ENCODE measurements around the gene GALNTL6.
"Not testable (repeated sequence)": the region's sequence is repeated elsewhere in the genome, so short reads cannot be mapped to it uniquely, and the experiment has no call there.

Gene GALNTL6

GRCh38 chr4:172898715-172899114 is 1085.5 kb downstream of the GALNTL6 start:
- Histone ChIP-seq H2BK12ac (ENCODE audit: low read length in 2 of 2) (no peak overlapping the region), H4K91ac (ENCODE audit: low read length) (no peak overlapping the region), H3K4me3 (ENCODE audit: insufficient read depth in 1 of 2, low read depth in 1 of 2, low read length in 2 of 2) (no peak overlapping the region), H3K9me3 (ENCODE audit: control insufficient read depth, low read length) (peaks cover 38% of the 10 kb centered on the region), H3K36me3 (ENCODE audit: control insufficient read depth in 1 of 2, insufficient read depth in 2 of 2, low read depth in 1 of 2, low read length in 2 of 2) (no peaks in the 10 kb centered on the region), H2BK15ac (ENCODE audit: low read depth, poor library complexity, severe bottlenecking) (no peak overlapping the region), H3K27me3 (ENCODE audit: control insufficient read depth in 1 of 2, insufficient read depth in 1 of 2, low read length in 2 of 2) (no peaks in the 10 kb centered on the region), H3K4ac (ENCODE audit: low read depth in 1 of 2, low read length in 2 of 2) (no peak overlapping the region), H3K27ac (ENCODE audit: low read length, poor library complexity, severe bottlenecking) (no peak overlapping the region), H3K23ac (ENCODE audit: low read length in 2 of 2) (no peak overlapping the region), H3K79me1 (replicated peaks; ENCODE audit: low read length, poor library complexity, severe bottlenecking) (no peaks in the 10 kb centered on the region), H4K8ac (ENCODE audit: low read length) (no peak overlapping the region), H2BK5ac (ENCODE audit: low read depth, low read length, poor library complexity, severe bottlenecking) (no peak overlapping the region), H3K4me1 (ENCODE audit: control insufficient read depth, insufficient read depth, low read depth, low read length) (no peaks in the 10 kb centered on the region), H3K18ac (ENCODE audit: low read depth in 1 of 2, low read length in 2 of 2) (no peak overlapping the region), H2AFZ (ENCODE audit: low read depth, low read length) (no peak overlapping the region), H3K14ac (ENCODE audit: low read length in 2 of 2) (no peak overlapping the region), H2AK5ac (ENCODE audit: low read length, severe bottlenecking) (no peak overlapping the region), H2BK120ac (ENCODE audit: low read depth, low read length) (no peak overlapping the region), H3K4me2 (ENCODE audit: low read length, poor library complexity, severe bottlenecking) (no peak overlapping the region), H3K9ac (ENCODE audit: low read length) (no peak overlapping the region)
- 100% methylated on average over 2 of the region's 2 CpGs for WGBS
- DNase-seq = no peak

GRCh38 chr4:172899861-172900260 is 1086.7 kb downstream of the GALNTL6 start:
- no peak overlapping the region for H4K8ac ChIP-seq (ENCODE audit: low read length)
- no peaks in the 10 kb centered on the region for H3K4me1 ChIP-seq (ENCODE audit: control insufficient read depth, insufficient read depth, low read depth, low read length)
- H2AFZ ChIP-seq (ENCODE audit: low read depth, low read length) = no peak overlapping the region
- no peak overlapping the region for H3K27ac ChIP-seq (ENCODE audit: low read length, poor library complexity, severe bottlenecking)
- no peak overlapping the region for H3K14ac ChIP-seq (ENCODE audit: low read length in 2 of 2)
- H3K4ac ChIP-seq (ENCODE audit: low read depth in 1 of 2, low read length in 2 of 2) = no peak overlapping the region
- no peak overlapping the region for H2AK5ac ChIP-seq (ENCODE audit: low read length, severe bottlenecking)
- H2BK15ac ChIP-seq (ENCODE audit: low read depth, poor library complexity, severe bottlenecking) = no peak overlapping the region
- H3K4me3 ChIP-seq (ENCODE audit: insufficient read depth in 1 of 2, low read depth in 1 of 2, low read length in 2 of 2) = no peak overlapping the region
- H3K27me3 ChIP-seq (ENCODE audit: control insufficient read depth in 1 of 2, insufficient read depth in 1 of 2, low read length in 2 of 2) = no peaks in the 10 kb centered on the region
- no peak overlapping the region for H3K9ac ChIP-seq (ENCODE audit: low read length)
- no peaks in the 10 kb centered on the region for H3K36me3 ChIP-seq (ENCODE audit: control insufficient read depth in 1 of 2, insufficient read depth in 2 of 2, low read depth in 1 of 2, low read length in 2 of 2)
- H3K4me2 ChIP-seq (ENCODE audit: low read length, poor library complexity, severe bottlenecking) = no peak overlapping the region
- H2BK5ac ChIP-seq (ENCODE audit: low read depth, low read length, poor library complexity, severe bottlenecking) = no peak overlapping the region
- H3K79me1 ChIP-seq (replicated peaks; ENCODE audit: low read length, poor library complexity, severe bottlenecking) = no peaks in the 10 kb centered on the region
- peaks cover 29% of the 10 kb centered on the region for H3K9me3 ChIP-seq (ENCODE audit: control insufficient read depth, low read length)
- 89% methylated on average over 3 of the region's 4 CpGs for WGBS
- no peak overlapping the region for H2BK120ac ChIP-seq (ENCODE audit: low read depth, low read length)
- H3K23ac ChIP-seq (ENCODE audit: low read length in 2 of 2) = no peak overlapping the region
- no peak for DNase-seq
- H2BK12ac ChIP-seq (ENCODE audit: low read length in 2 of 2) = no peak overlapping the region
- H4K91ac ChIP-seq (ENCODE audit: low read length) = no peak overlapping the region
- H3K18ac ChIP-seq (ENCODE audit: low read depth in 1 of 2, low read length in 2 of 2) = no peak overlapping the region

GRCh38 chr4:172900900-172901299 is 1087.7 kb downstream of the GALNTL6 start:
- Histone ChIP-seq H3K27ac (ENCODE audit: low read length, poor library complexity, severe bottlenecking) (no peak overlapping the region), H4K91ac (ENCODE audit: low read length) (no peak overlapping the region), H3K23ac (ENCODE audit: low read length in 2 of 2) (no peak overlapping the region), H3K14ac (ENCODE audit: low read length in 2 of 2) (no peak overlapping the region), H2BK12ac (ENCODE audit: low read length in 2 of 2) (no peak overlapping the region), H3K36me3 (ENCODE audit: control insufficient read depth in 1 of 2, insufficient read depth in 2 of 2, low read depth in 1 of 2, low read length in 2 of 2) (no peaks in the 10 kb centered on the region), H3K4me2 (ENCODE audit: low read length, poor library complexity, severe bottlenecking) (no peak overlapping the region), H2BK120ac (ENCODE audit: low read depth, low read length) (no peak overlapping the region), H2AK5ac (ENCODE audit: low read length, severe bottlenecking) (no peak overlapping the region), H3K9me3 (ENCODE audit: control insufficient read depth, low read length) (peaks cover 19% of the 10 kb centered on the region), H2BK5ac (ENCODE audit: low read depth, low read length, poor library complexity, severe bottlenecking) (no peak overlapping the region), H2AFZ (ENCODE audit: low read depth, low read length) (no peak overlapping the region), H4K8ac (ENCODE audit: low read length) (no peak overlapping the region), H3K4me1 (ENCODE audit: control insufficient read depth, insufficient read depth, low read depth, low read length) (no peaks in the 10 kb centered on the region), H2BK15ac (ENCODE audit: low read depth, poor library complexity, severe bottlenecking) (no peak overlapping the region), H3K27me3 (ENCODE audit: control insufficient read depth in 1 of 2, insufficient read depth in 1 of 2, low read length in 2 of 2) (no peaks in the 10 kb centered on the region), H3K79me1 (replicated peaks; ENCODE audit: low read length, poor library complexity, severe bottlenecking) (no peaks in the 10 kb centered on the region), H3K18ac (ENCODE audit: low read depth in 1 of 2, low read length in 2 of 2) (no peak overlapping the region), H3K4me3 (ENCODE audit: insufficient read depth in 1 of 2, low read depth in 1 of 2, low read length in 2 of 2) (no peak overlapping the region), H3K9ac (ENCODE audit: low read length) (no peak overlapping the region), H3K4ac (ENCODE audit: low read depth in 1 of 2, low read length in 2 of 2) (no peak overlapping the region)
- WGBS = 57% methylated on average over 3 of the region's 4 CpGs
- DNase-seq = no peak

GRCh38 chr4:172912468-172912867 is 1099.3 kb downstream of the GALNTL6 start:
- not testable (repeated sequence) for H2BK5ac ChIP-seq (ENCODE audit: low read depth, low read length, poor library complexity, severe bottlenecking); H3K4ac ChIP-seq (ENCODE audit: low read depth in 1 of 2, low read length in 2 of 2); H2BK120ac ChIP-seq (ENCODE audit: low read depth, low read length); H2BK15ac ChIP-seq (ENCODE audit: low read depth, poor library complexity, severe bottlenecking); H2AFZ ChIP-seq (ENCODE audit: low read depth, low read length); H3K27ac ChIP-seq (ENCODE audit: low read length, poor library complexity, severe bottlenecking); H4K91ac ChIP-seq (ENCODE audit: low read length); H3K18ac ChIP-seq (ENCODE audit: low read depth in 1 of 2, low read length in 2 of 2); H3K9me3 ChIP-seq (ENCODE audit: control insufficient read depth, low read length); H3K4me1 ChIP-seq (ENCODE audit: control insufficient read depth, insufficient read depth, low read depth, low read length); H2BK12ac ChIP-seq (ENCODE audit: low read length in 2 of 2); H3K4me2 ChIP-seq (ENCODE audit: low read length, poor library complexity, severe bottlenecking); H3K27me3 ChIP-seq (ENCODE audit: control insufficient read depth in 1 of 2, insufficient read depth in 1 of 2, low read length in 2 of 2); H3K9ac ChIP-seq (ENCODE audit: low read length); DNase-seq; H3K4me3 ChIP-seq (ENCODE audit: insufficient read depth in 1 of 2, low read depth in 1 of 2, low read length in 2 of 2); H3K14ac ChIP-seq (ENCODE audit: low read length in 2 of 2); H2AK5ac ChIP-seq (ENCODE audit: low read length, severe bottlenecking); H3K79me1 ChIP-seq (replicated peaks; ENCODE audit: low read length, poor library complexity, severe bottlenecking); H3K36me3 ChIP-seq (ENCODE audit: control insufficient read depth in 1 of 2, insufficient read depth in 2 of 2, low read depth in 1 of 2, low read length in 2 of 2); H4K8ac ChIP-seq (ENCODE audit: low read length); H3K23ac ChIP-seq (ENCODE audit: low read length in 2 of 2)
- WGBS = 83% methylated on average over 8 of the region's 8 CpGs
